IPS-20b (cell line): Measurements from ENCODE around the gene ALPI.
"Not testable (repeated sequence)": the region's sequence is repeated elsewhere in the genome, so short reads cannot be mapped to it uniquely, and the experiment has no call there.

Source experiments
- H3K27ac ChIP-seq: one replicate; pipeline ENCODE4 v1.5.1; 2013; ENCODE audit warnings: low read length
- H3K27me3 ChIP-seq: 2 replicates; pipeline ENCODE4 v1.6.1; 2013; ENCODE audit warnings: mild to moderate bottlenecking, low read length, inconsistent platforms; ENCODE audit not compliant: insufficient read depth
- H3K36me3 ChIP-seq: 2 replicates; pipeline ENCODE4 v1.6.1; 2013; ENCODE audit warnings: low read depth, mild to moderate bottlenecking, inconsistent platforms, low read length, moderate library complexity; ENCODE audit not compliant: insufficient read depth
- H3K4me1 ChIP-seq: 2 replicates; pipeline ENCODE4 v1.6.1; 2013; ENCODE audit warnings: mild to moderate bottlenecking, control low read depth, inconsistent platforms, low read length, moderate library complexity; ENCODE audit not compliant: insufficient read depth
- H3K4me3 ChIP-seq: 2 replicates; pipeline ENCODE4 v1.5.1; 2013; ENCODE audit warnings: mild to moderate bottlenecking, low read length, inconsistent platforms
- H3K9ac ChIP-seq: 2 replicates; pipeline ENCODE4 v1.6.1; 2013; ENCODE audit warnings: low read depth, mild to moderate bottlenecking, inconsistent platforms, low read length, moderate library complexity
- H3K9me3 ChIP-seq: 2 replicates; pipeline ENCODE4 v1.6.1; 2013; ENCODE audit warnings: mild to moderate bottlenecking, low read depth, low read length, inconsistent platforms; ENCODE audit not compliant: insufficient read depth

The ALPI gene

DNA sequence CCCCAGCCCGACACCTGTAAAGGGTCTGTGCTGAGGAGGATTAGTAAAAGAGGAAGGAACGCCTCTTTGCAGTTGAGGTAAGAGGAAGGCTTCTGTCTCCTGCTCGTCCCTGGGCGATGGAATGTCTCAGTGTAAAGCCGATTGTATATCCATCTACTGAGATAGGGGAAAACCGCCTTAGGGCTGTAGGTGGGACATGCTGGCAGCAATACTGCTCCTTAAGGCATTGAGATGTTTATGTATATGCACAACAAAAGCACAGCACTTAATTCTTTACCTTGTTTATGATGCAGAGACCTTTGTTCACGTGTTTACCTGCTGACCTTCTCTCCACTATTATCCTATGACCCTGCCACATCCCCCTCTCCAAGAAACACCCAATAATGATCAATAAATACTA, 32.5 kb upstream of the ALPI start:
- peak overlapping the region; percentile 49 for H3K27ac ChIP-seq
- H3K9ac ChIP-seq = peak overlapping the region; percentile 78
- peaks cover 31% of the 10 kb centered on the region for H3K4me1 ChIP-seq
- H3K27me3 ChIP-seq = peaks cover 44% of the 10 kb centered on the region
- H3K4me3 ChIP-seq = peak overlapping the region; percentile 41; the same call in 1 of the 2 replicates
- not testable (repeated sequence) for H3K9me3 ChIP-seq, H3K36me3 ChIP-seq

DNA sequence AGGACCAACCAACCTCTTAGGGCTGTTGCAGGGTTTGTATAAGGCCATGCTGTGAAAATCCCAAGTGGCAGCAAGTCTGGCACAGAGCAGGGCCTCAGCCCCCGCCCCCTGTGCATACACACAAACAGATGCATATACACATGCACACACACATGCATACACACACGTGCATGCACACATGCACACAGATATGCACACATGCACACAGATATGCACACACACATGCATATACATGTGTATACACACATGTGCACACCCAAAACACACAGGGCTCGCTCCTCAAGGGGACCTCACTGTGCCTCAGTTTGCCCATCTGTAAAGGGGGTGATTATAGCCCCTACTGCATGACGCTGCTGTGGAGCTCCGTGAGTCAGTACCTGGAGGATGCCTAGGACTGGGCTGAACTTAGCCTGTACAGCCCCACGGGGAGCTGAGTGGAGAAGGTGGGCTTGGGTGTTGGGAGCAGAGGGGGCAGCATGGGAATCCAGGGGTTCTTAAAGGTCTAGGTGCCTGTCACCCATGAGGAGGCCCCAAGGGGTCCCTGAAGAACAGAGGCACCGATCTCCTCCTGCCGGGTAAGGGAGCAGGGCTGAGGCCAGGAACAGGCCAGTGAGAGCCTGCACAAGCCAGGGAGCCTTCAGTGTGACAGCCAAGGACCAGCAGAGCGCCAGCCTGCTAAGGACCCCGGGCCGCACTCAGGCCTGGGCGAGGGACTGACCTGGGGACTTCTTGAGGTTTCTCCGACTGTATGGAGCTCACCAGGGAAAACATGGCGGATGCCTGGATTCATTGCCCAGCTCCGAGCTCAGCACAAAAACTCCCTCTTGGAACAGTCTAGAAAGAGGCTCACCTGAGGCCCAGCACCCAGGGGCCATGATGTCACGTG, 24.0 kb upstream of the ALPI start:
- Histone ChIP-seq H3K36me3 (no peaks in the 10 kb centered on the region), H3K9me3 (no peaks in the 10 kb centered on the region), H3K27me3 (no peaks in the 10 kb centered on the region), H3K4me1 (no peaks in the 10 kb centered on the region), H3K4me3 (no peak overlapping the region), H3K27ac (no peak overlapping the region), H3K9ac (no peak overlapping the region)

DNA sequence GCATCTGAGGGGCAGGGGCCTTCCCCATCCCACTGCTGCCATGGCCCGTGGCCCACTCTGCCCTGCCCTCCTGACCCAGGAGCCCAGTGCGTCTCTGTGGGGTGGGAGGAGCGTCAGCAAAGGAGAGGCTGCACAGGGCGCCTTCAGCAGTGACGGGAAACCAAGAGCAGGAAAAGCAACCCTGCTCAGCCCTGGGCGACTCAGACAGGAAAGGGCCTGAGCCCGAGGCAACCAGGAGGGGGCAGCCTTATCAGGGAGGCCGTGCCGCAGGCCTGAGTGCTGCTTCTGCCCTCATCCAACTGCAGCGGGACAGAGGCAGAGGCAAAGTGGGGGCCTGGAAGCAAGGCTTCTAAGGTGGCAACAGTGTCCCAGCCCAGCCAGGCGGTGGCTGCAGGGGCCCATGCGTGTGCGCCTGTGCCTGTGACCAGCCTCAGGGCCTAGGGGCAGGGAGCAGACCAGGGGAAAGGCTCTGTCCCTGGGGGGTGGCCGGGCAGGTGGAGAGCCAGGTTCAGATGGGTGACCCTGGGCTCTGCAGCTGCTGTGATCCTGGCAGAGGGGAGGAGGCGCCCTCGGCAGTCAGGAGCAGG, 23.3 kb upstream of the ALPI start:
- H3K9me3 ChIP-seq = no peaks in the 10 kb centered on the region
- no peak overlapping the region for H3K4me3 ChIP-seq
- no peak overlapping the region for H3K9ac ChIP-seq
- no peaks in the 10 kb centered on the region for H3K36me3 ChIP-seq
- no peaks in the 10 kb centered on the region for H3K27me3 ChIP-seq
- no peak overlapping the region for H3K27ac ChIP-seq
- no peaks in the 10 kb centered on the region for H3K4me1 ChIP-seq

DNA sequence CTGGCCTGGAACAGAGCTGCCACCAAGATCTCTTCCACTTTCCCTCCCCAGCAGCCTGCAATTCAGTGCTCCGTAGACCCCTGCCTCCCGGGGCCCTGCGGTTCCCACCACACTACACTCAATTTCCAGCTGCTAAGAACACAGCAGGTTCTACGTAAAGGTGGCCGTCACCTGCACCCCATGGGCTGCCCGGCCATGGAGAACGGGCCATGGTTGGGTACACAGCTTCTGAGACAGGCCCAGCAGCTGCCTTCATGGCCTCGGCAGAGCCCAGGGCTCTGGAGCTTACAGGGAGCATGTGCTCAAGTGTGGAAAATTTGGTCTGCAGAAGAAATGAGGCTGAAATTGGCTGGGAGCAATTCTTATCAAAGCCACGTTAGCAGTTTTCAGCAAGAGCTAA, 22.3 kb upstream of the ALPI start:
- not testable (repeated sequence) for H3K9ac ChIP-seq, H3K36me3 ChIP-seq, H3K27me3 ChIP-seq, H3K4me3 ChIP-seq, H3K27ac ChIP-seq, H3K4me1 ChIP-seq, H3K9me3 ChIP-seq

DNA sequence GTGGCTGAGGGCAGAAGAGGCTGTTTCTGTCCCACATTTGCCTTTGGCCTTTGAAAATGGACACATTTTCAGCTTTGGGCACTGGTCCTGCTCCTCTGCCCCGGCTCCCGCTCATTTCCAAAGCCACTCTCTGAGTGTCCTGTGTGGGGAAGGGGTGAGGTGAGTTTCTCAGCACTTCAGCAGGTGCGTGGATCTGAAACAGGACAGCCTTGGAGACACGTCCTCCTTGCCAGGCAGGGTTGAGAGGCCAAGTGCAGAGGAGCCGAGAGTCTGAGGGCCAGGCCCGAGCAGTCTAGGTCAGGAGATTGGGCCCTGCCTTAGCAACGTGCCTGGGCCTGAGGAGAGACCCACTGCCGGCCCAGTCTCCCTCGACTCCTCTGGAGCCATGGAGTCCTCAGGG, 21.9 kb upstream of the ALPI start:
- H3K9me3 ChIP-seq = no peaks in the 10 kb centered on the region
- no peak overlapping the region for H3K9ac ChIP-seq
- no peak overlapping the region for H3K27ac ChIP-seq
- no peak overlapping the region for H3K4me3 ChIP-seq
- H3K36me3 ChIP-seq = no peaks in the 10 kb centered on the region
- no peaks in the 10 kb centered on the region for H3K4me1 ChIP-seq
- no peaks in the 10 kb centered on the region for H3K27me3 ChIP-seq

DNA sequence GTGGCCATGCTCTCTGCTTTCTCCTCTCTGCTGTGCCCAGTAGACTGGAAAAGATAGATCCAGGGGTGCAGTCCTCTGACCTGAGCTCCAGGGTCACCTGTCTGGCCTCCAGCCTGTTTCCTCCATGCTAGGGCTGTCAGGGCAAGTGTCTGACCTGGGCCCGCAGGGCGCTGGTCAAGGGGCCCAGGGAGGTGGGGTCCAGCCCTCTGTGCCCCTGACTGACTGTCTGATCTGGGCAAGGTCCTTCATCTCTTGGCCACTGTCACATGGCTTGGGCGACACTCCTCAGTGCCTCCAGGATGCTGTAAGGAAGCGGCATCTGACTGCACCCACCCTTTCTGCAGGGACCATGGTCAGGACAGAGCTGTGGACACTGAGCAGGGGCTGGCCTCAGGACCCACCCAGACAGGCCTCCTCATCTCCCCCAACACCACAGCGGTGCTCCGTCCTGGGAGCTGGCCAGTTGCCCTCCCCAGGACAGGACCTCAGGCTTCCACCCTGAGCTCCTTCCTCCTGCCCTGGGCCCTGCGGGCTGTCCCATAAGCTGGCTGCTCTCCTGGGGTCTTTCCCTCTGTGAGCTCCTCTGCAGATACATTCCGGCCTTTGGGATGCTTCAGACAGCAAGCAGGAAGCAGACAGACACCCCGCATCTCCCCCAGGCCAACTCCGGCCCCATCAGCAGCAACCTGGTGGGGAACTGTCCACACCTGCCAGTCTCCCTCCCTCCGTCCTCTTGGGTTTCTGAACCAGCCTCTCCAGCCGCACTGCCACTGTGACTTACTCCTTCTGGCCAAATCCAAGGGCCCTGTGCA, 21.2 kb upstream of the ALPI start:
- Histone ChIP-seq H3K27me3 (no peaks in the 10 kb centered on the region), H3K4me3 (no peak overlapping the region), H3K4me1 (no peaks in the 10 kb centered on the region), H3K27ac (no peak overlapping the region), H3K36me3 (no peaks in the 10 kb centered on the region), H3K9me3 (no peaks in the 10 kb centered on the region), H3K9ac (no peak overlapping the region)

DNA sequence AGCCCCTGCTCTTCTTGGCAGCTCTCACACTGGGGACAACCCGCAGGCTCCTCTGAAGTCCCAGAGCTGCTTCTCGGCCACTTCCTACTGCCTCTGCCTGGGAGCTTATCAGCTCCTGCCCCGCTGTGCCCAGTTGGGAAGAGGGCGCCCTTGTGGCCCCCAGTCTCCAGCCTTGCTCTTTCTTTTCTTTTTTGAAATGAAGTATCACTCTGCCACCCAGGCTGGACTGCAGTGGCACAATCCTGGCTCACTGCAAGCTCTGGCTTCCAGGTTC, 20.6 kb upstream of the ALPI start:
- Histone ChIP-seq H3K9ac (no peak overlapping the region), H3K4me1 (no peaks in the 10 kb centered on the region), H3K9me3 (no peaks in the 10 kb centered on the region), H3K27ac (no peak overlapping the region), H3K27me3 (no peaks in the 10 kb centered on the region), H3K36me3 (no peaks in the 10 kb centered on the region), H3K4me3 (no peak overlapping the region)

DNA sequence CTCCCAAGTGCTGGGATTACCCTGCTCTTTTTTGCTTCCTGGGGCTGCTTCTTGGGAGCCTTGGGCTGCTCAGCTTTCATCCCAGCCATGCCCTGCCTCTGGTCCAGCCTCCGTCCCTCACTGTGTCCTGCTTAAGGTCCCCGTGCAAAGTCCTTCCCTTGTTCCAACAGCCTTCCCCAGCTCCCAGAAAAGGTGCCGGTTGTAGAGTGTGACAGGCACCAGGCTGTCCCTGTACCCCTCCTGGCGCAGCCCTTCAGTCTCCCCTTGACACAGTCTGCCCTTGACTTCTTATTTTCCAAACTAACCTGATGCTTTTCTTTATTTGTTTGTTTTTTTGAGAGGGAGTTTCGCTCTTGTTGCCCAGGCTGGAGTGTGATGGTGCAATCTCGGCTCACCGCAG, 20.1 kb upstream of the ALPI start:
- Histone ChIP-seq H3K27me3 (no peaks in the 10 kb centered on the region), H3K27ac (no peak overlapping the region), H3K9ac (no peak overlapping the region), H3K36me3 (no peaks in the 10 kb centered on the region), H3K4me3 (no peak overlapping the region), H3K4me1 (no peaks in the 10 kb centered on the region), H3K9me3 (no peaks in the 10 kb centered on the region)

DNA sequence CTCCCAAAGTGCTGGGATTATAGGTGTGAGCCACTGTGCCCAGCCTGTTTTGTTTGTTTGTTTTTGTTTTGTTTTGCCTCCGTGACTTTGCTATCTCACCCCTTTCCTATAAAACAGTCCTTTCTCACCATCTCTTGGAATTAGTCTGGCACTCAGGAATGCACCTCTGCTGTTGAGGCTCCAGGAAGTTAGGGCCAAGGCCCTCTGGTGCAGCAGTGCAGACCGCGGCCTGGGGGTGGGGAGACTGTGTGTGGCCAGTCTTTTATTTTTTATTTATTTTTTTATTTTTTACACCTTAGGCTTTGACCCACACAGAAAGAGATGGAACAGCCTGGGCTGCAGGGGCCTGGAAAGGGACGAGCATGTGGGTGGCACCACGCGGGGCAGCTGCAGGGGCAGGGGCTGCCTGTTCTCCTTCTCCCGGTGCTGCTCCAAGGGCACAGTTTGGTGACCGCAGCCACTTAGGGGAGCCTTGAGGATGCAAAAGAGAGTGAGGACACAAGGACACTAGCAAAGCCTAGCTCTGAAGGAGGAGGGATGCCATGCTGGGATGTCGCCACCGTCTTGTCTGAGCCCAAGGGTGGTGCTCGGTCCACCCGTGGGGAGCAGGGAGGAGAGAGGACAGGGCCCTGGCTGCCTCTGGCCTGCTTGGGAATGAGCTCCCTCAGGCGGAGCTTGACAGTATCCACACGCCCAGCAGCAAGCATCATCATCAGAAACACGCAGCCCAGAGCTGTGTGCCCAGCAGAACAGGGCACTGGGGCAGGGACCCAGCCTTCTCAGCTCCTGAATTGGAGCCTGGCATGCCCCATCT, 19.4 kb upstream of the ALPI start:
- no peaks in the 10 kb centered on the region for H3K27me3 ChIP-seq
- H3K9ac ChIP-seq = no peak overlapping the region
- H3K4me3 ChIP-seq = no peak overlapping the region
- no peak overlapping the region for H3K27ac ChIP-seq
- no peaks in the 10 kb centered on the region for H3K36me3 ChIP-seq
- no peaks in the 10 kb centered on the region for H3K9me3 ChIP-seq
- H3K4me1 ChIP-seq = no peaks in the 10 kb centered on the region

DNA sequence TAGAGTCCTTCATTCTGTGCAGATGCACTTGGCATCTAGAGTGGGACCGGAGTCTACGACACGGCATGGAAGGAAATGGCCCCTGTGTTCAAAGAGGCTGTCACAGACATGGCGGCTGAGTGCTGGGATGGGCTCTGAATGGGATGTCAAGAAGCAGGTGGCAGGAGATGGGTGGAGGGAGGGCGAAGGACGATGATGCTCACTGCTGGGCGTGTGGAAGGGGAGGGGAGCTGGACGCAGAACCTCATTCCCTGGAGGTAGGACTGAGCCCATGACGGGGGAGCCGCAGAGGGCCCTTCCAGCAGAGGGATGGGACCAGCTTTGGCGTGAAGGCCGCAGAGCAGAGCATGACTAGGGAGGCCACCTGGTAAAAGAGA, 18.8 kb upstream of the ALPI start:
- Histone ChIP-seq H3K9me3 (no peaks in the 10 kb centered on the region), H3K36me3 (no peaks in the 10 kb centered on the region), H3K4me3 (no peak overlapping the region)

DNA sequence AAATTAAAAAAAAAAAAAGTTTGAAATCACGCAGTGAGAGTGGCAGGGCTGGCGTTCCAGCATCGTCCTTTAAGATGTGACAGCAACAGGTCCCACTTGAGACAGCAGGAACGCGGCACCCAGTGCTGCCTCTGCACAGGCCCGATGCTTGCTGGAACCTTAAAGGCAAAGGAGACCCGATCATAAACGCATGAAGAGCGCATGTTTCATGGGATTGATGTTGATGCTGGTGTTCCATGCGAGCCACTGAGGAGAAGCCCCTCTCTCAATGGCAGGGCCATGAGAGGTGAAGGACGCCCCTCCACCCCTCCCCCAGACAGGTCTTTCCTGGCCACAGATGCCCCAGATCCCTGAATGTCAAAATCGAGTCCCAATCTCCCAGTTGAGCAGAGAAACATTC, 17.9 kb upstream of the ALPI start:
- H3K9ac ChIP-seq = no peak overlapping the region
- H3K27ac ChIP-seq = no peak overlapping the region
- H3K36me3 ChIP-seq = no peaks in the 10 kb centered on the region
- no peaks in the 10 kb centered on the region for H3K9me3 ChIP-seq
- no peaks in the 10 kb centered on the region for H3K27me3 ChIP-seq
- H3K4me1 ChIP-seq = no peaks in the 10 kb centered on the region
- no peak overlapping the region for H3K4me3 ChIP-seq

More for the DNA sequence above, 18.8 kb upstream of the ALPI start:
- H3K4me1 ChIP-seq = no peaks in the 10 kb centered on the region
- H3K9ac ChIP-seq = no peak overlapping the region
- no peaks in the 10 kb centered on the region for H3K27me3 ChIP-seq
- no peak overlapping the region for H3K27ac ChIP-seq
